GM23248 (cell line): ENCODE results near the gene ATP6V1E1. TPM values are rescaled to one million over a fixed set of nuclear protein-coding genes. Genes with fewer than 3 reads are reported as not detected.
"Not testable (repeated sequence)": the region's sequence is repeated elsewhere in the genome, so short reads cannot be mapped to it uniquely, and the experiment has no call there.

Experiments used
- DNase-seq: peaks from one replicate; pipeline ENCODE4 v3.0.0-alpha.2; 2015
- H2AFZ ChIP-seq: fragments of 200-600 bp; sonication (generic); 2 replicates; pipeline ENCODE4 v1.6.1; 2016; ENCODE audit warnings: antibody characterized with exemption
- H3F3A ChIP-seq: fragments of 200-600 bp; sonication (generic); 2 replicates; pipeline ENCODE4 v1.6.1; 2016; ENCODE audit warnings: mild to moderate bottlenecking, antibody characterized with exemption, mixed run types; ENCODE audit not compliant: insufficient read depth
- H3K27ac ChIP-seq: fragments of 200-600 bp; sonication (generic); 2 replicates; pipeline ENCODE4 v1.5.1; 2016; ENCODE audit warnings: mild to moderate bottlenecking
- H3K27me3 ChIP-seq: fragments of 200-600 bp; sonication (generic); replicated peaks from 2 replicates; pipeline ENCODE4 v1.6.1; 2016; ENCODE audit warnings: mild to moderate bottlenecking; ENCODE audit not compliant: insufficient read depth
- H3K36me3 ChIP-seq: fragments of 200-600 bp; sonication (generic); 2 replicates; pipeline ENCODE4 v1.6.1; 2016; ENCODE audit warnings: low read depth, mild to moderate bottlenecking
- H3K4me1 ChIP-seq: fragments of 200-600 bp; sonication (generic); 2 replicates; pipeline ENCODE4 v1.6.1; 2016; ENCODE audit warnings: mild to moderate bottlenecking; ENCODE audit not compliant: insufficient read depth
- H3K4me2 ChIP-seq: fragments of 200-600 bp; sonication (generic); one replicate; pipeline ENCODE4 v1.6.1; 2016; ENCODE audit warnings: mild to moderate bottlenecking; ENCODE audit not compliant: unreplicated experiment
- H3K4me3 ChIP-seq: fragments of 200-600 bp; sonication (generic); 2 replicates; pipeline ENCODE4 v1.5.1; 2016; ENCODE audit warnings: mild to moderate bottlenecking
- H3K79me2 ChIP-seq: fragments of 200-600 bp; sonication (generic); 2 replicates; pipeline ENCODE4 v1.6.1; 2016; ENCODE audit warnings: mild to moderate bottlenecking; ENCODE audit not compliant: insufficient read depth
- H3K9ac ChIP-seq: fragments of 200-600 bp; sonication (generic); 2 replicates; pipeline ENCODE4 v1.6.1; 2016; ENCODE audit warnings: mild to moderate bottlenecking
- H3K9me2 ChIP-seq: fragments of 200-600 bp; sonication (generic); 2 replicates; pipeline ENCODE4 v1.6.1; 2016; ENCODE audit warnings: mixed run types, mild to moderate bottlenecking, moderate library complexity; ENCODE audit not compliant: insufficient read depth
- H3K9me3 ChIP-seq: fragments of 200-600 bp; sonication (generic); one replicate; pipeline ENCODE4 v1.6.1; 2017; ENCODE audit warnings: low read depth
- H4K20me1 ChIP-seq: fragments of 200-600 bp; sonication (generic); 2 replicates; pipeline ENCODE4 v1.6.0; 2016; ENCODE audit not compliant: insufficient read depth
- EZH2 ChIP-seq: fragments of 200-600 bp; sonication (generic); IDR thresholded peaks from 2 replicates; pipeline ENCODE4 v1.6.1; 2018; ENCODE audit warnings: antibody characterized with exemption, mild to moderate bottlenecking; ENCODE audit not compliant: insufficient read depth, poor library complexity, severe bottlenecking
- EZH2phosphoT487 ChIP-seq: fragments of 200-600 bp; sonication (generic); IDR thresholded peaks from 2 replicates; pipeline ENCODE4 v1.6.1; 2018; ENCODE audit warnings: antibody characterized with exemption, moderate library complexity, mild to moderate bottlenecking, low read depth; ENCODE audit not compliant: insufficient read depth
- WGBS, 2 experiments: methylation state at CpG; one replicate each; pipeline ENCODE4 v1.1.6; 2015 to 2017; ENCODE audit warnings: low lambda C conversion rate in 2 of 2, low coverage in 1 of 2; ENCODE audit errors: missing lambda C conversion rate in 2 of 2; 5-methylcytosine and 5-hydroxymethylcytosine counted together
- in situ Hi-C: fragments of 300-500 bp; cut with MboI; formaldehyde crosslinking; loops from 2 replicates; pipeline ENCODE4 v1.15.0; 2020
- polyA plus RNA-seq: library from polyadenylated mRNA; unstranded; fragments of >200 nt; fragmentation: Nextera tagmentation; extraction: Ambion mirVana; gene quantifications from 2 replicates; pipeline ENCODE4 v1.2.1, GENCODE V29; 2016
- total RNA-seq: library from RNA; depleted of rRNA; stranded (reverse); fragments of >200 nt; shearing (Covaris generic); gene quantifications from 2 replicates; pipeline ENCODE4 v1.2.3, GENCODE V29; 2014

ATP6V1E1 gene
- total and polyA plus RNA-seq, 2 experiments from 2014 or later: 113 to 131 TPM

DNA sequence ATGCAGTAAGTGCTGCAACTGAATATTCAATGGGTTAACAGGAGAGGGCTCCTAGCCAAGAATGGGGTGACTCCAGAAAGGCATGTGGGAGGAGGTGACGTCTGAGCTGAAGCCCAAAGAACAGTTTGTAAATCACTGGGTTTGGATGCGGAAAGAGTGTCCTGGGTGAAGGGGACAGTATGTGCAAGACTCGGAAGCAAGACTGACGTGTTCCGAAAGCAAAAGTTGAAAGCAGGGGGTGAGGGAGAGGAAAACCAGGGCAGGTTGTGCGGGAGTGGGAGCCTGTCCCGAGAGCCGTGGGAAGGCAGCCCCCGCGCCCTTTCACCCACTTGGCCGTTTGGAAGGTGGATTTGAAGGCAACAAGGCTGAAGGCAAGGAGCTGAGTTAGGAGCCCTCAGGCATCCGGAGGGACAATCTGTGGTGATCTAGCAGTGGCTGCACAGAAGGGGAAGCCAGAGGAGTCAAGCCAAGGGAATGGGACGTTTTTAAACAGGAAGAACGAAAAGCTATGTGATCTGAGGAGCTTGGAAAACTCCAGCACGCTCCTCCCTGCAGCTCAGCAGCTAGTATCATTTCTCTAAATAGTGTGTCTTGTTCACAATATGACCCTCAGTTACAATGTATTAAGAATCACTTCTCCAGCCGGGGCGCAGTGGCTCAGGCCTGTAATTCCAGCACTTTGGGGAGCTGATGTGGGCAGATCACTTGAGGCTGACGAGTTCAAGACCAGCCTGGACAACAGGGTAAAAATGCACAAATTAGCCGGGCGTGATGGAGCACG is 57.5 kb downstream of the ATP6V1E1 start:
- H3K4me1 ChIP-seq: peaks cover 23% of the 10 kb centered on the region
- H4K20me1 ChIP-seq: no peaks in the 10 kb centered on the region
- no peaks in the 10 kb centered on the region for H3K9me3 ChIP-seq
- DNase-seq: peak; percentile 91
- 7 to 10% methylated on average over 21 of the region's 21 CpGs for WGBS, 2 experiments
- in situ Hi-C loops: no loop called here
- no peaks in the 10 kb centered on the region for H3K36me3 ChIP-seq
- TF ChIP-seq EZH2phosphoT487: no peak
- TF ChIP-seq EZH2: no peak
- H3F3A ChIP-seq: peaks cover 20% of the 10 kb centered on the region
- no peaks in the 10 kb centered on the region for H3K27me3 ChIP-seq
- no peaks in the 10 kb centered on the region for H3K79me2 ChIP-seq
- peak overlapping the region; percentile 68 for H3K9ac ChIP-seq
- H3K4me2 ChIP-seq: peak overlapping the region; percentile 76
- no peaks in the 10 kb centered on the region for H3K9me2 ChIP-seq
- peak overlapping the region; percentile 73 for H3K27ac ChIP-seq
- peak overlapping the region; percentile 65 for H3K4me3 ChIP-seq
- peak overlapping the region; percentile 85 for H2AFZ ChIP-seq

- Histone ChIP-seq H3F3A (peaks cover 11% of the 10 kb centered on the region), H3K4me2 (no peak overlapping the region), H3K9me2 (no peaks in the 10 kb centered on the region), H3K9me3 (no peaks in the 10 kb centered on the region), H2AFZ (no peak overlapping the region), H3K27me3 (no peaks in the 10 kb centered on the region), H3K4me1 (peaks cover 16% of the 10 kb centered on the region), H3K27ac (no peak overlapping the region), H3K79me2 (no peaks in the 10 kb centered on the region), H3K9ac (no peak overlapping the region), H3K4me3 (no peak overlapping the region), H4K20me1 (no peaks in the 10 kb centered on the region), H3K36me3 (no peaks in the 10 kb centered on the region)
- 68 to 69% methylated on average over 8 of the region's 8 CpGs for WGBS, 2 experiments
- in situ Hi-C loops: no loop called here
- DNase-seq: peak; percentile 8
- no peak for TF ChIP-seq EZH2phosphoT487
- no peak for TF ChIP-seq EZH2
Measured at GRCh38 chr22:17569971-17570511, 58.5 kb downstream of the ATP6V1E1 start.

DNA sequence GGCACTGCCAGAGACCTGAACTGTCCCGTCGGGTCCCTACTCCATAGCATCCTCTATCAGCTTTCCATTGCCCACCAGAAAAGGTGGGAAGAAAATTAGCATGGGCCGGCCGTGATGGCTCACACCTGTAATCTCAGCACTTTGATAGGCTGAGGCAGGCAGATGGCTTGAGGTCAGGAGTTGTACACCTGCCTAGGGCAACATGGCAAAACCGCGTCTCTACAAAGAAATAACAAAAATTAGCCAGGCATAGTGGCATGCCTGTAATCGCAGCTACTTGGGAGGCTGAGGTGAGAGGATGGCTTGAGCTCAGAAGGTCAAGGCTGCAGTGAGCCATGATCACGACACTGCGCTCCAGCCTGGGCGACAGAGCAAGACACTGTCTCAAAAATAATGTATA is 61.8 kb downstream of the ATP6V1E1 start:
- H3K4me2 ChIP-seq: no peak overlapping the region
- H3F3A ChIP-seq: peaks cover 8% of the 10 kb centered on the region
- no peaks in the 10 kb centered on the region for H3K9me3 ChIP-seq
- H3K27me3 ChIP-seq: no peaks in the 10 kb centered on the region
- TF ChIP-seq EZH2 (no peak), EZH2phosphoT487 (no peak)
- no peak overlapping the region for H2AFZ ChIP-seq
- no peaks in the 10 kb centered on the region for H3K9me2 ChIP-seq
- no peak overlapping the region for H3K9ac ChIP-seq
- no peak for DNase-seq
- H3K36me3 ChIP-seq: no peaks in the 10 kb centered on the region
- in situ Hi-C loops: no loop called here
- H3K27ac ChIP-seq: no peak overlapping the region
- H3K4me1 ChIP-seq: peaks cover 13% of the 10 kb centered on the region
- no peaks in the 10 kb centered on the region for H4K20me1 ChIP-seq
- 83 to 84% methylated on average over 10 of the region's 10 CpGs for WGBS, 2 experiments
- H3K4me3 ChIP-seq: no peak overlapping the region
- H3K79me2 ChIP-seq: no peaks in the 10 kb centered on the region

GRCh38 chr22:17566016-17566687 is 62.4 kb downstream of the ATP6V1E1 start:
- H3K36me3 ChIP-seq, H4K20me1 ChIP-seq, H3K9ac ChIP-seq, H3K9me2 ChIP-seq, H3K27ac ChIP-seq, H2AFZ ChIP-seq, H3K4me3 ChIP-seq, DNase-seq, in situ Hi-C loops, H3F3A ChIP-seq, H3K4me2 ChIP-seq, H3K79me2 ChIP-seq, H3K27me3 ChIP-seq, H3K4me1 ChIP-seq, H3K9me3 ChIP-seq: not testable (repeated sequence)
- WGBS, 2 experiments: 87 to 92% methylated on average over 19 of the region's 19 CpGs
